ENCODE measurements around the gene SLC6A8.
"Not testable (repeated sequence)": the region's sequence is repeated elsewhere in the genome, so short reads cannot be mapped to it uniquely, and the experiment has no call there.

The SLC6A8 gene

GRCh38 chrX:153672531-153673427 is 14.9 kb upstream of the SLC6A8 start:
- DNase-seq (ENCODE audit: low spot score): no peak

DNA sequence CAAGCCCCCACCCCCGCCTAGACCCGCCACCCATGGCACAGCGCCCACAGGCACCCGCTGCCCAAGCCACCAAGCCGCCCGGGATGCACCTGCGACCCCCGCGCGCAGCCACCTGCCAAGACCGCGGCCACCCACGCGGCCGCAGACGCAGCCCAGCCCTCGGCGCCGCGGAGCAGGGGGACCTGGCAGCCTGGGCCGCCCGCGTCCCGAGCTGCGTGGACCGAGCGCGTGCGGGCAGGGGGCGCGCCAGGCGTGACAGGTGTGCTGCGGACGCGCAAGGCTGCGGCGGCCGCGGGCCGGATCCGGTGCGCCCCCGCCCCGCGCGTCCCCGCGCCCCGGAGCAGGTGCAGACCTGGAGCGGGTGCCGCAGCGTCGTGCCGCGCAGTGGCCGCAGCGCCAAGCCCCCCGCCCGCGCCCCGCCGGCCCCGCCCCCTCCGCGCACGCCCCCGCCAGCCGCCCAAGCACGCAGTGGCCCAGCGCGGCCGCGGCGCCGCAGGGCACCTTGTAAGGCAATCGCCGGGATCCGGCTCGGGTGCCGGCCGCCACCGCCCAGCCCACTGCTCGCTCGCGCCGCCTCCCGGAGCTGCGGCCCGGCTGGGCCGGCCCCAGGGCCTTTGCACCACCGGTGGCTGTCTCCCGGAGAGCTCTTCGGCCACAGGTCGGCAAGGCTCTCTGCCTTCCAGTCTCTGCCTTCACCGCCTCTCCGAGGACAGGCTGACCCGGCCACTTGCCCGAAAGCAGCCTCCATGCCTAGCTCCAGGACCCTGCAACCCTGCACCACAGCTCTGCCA is 14.1 kb upstream of the SLC6A8 start, which contains the start of gene PNCK:
TSS of gene PNCK (minus strand) at position 386 of the 791 bp plus-strand sequence. CDS start 737 bp downstream, outside the sequence.
- DNase-seq (ENCODE audit: low spot score): no peak

- no peak for DNase-seq (ENCODE audit: low spot score)
Observed at GRCh38 chrX:153674219-153674851, 13.4 kb upstream of the SLC6A8 start.

DNA sequence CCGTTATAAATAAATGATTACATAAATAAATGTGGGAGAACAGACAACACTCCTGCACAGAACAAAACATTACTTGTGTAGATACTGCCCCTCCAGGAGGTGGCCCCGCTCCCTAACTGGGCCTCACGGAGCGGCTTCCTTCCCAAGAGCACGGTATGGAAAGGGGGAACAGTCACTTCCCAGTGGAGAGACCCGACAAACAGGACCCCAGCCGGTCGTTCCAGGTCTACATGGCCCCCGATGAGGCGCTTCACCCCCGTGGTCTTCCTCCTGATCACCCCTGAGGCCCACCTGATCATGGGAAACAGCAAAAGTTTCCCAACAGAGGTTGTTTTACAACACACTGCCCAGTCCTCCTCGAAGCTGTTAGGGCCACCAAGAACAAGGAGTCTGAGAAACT is 6.6 kb upstream of the SLC6A8 start:
- no peak for DNase-seq (ENCODE audit: low spot score)

- DNase-seq (ENCODE audit: low spot score): not testable (repeated sequence)
Observed at GRCh38 chrX:153683486-153683885, 4.2 kb upstream of the SLC6A8 start.

- peak; percentile 25 for DNase-seq (ENCODE audit: low spot score)
Observed at GRCh38 chrX:153684467-153685155, 3.1 kb upstream of the SLC6A8 start.

DNA sequence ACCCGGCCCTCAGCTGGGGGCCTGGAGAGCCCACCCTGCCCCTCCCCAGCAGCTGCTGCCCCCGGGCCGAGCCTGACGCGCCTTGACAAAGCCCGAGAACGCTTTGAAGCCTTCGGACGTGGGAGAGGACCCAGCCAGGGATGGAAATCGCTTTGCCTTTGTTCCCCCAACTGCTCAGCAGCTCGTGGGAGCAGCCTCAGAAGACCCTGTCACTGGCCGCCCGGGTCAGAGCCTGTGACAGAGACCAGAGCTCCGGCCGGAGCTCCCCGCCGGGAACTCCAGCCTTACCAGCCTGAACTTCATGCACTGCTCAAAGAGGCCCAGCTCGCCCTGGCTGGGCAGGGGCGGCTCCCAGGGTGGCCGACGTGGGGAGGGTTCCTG is 2.6 kb upstream of the SLC6A8 start:
- DNase-seq (ENCODE audit: low spot score): peak; percentile 28

DNA sequence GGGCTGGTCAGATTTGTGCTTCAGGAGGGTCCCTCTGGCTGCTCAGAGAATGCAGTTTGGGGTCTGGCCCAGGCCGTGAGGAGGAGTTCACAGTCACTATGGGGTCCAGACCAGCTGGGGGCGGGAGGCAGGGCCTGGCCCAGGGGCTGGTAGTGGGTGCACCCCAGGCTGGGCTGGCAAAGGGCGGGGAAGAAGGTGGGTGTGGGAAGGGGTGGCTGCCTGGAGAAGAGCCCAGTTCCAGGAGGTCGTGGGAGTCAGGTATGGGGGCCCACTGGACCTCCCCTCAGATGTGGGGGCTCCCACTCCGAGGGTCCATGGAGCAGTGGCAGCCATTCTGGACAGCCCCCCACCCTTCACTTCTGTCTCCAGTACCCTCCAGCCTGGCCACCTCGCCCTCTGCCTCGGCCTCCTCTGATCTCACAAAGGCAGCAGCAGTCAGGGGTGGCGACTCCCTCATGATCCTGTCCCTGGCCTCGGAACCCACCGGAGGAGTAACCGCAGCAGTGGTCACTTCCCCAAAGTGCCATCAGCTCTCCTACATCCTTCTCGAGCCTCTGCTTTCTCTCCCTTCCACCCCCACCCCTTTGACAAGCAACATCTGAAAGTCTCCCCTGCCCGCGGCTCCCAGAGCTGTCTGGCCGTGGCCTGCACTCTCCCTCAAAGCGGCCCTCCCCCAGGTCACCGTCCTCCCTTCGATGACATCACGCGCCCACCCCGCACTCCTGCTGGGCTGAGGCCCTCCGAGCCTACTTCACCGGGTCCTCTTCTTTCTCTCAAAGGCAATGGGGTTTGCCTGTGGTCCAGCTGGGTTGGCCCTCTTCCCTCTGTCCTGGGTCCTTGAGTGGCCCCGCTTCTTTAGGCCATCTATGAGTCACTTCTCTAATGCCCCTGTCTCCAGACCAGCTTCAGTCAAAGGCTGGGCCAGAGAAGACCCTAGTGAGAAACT is 1.7 kb upstream of the SLC6A8 start:
- DNase-seq (ENCODE audit: low spot score): peak; percentile 30

DNA sequence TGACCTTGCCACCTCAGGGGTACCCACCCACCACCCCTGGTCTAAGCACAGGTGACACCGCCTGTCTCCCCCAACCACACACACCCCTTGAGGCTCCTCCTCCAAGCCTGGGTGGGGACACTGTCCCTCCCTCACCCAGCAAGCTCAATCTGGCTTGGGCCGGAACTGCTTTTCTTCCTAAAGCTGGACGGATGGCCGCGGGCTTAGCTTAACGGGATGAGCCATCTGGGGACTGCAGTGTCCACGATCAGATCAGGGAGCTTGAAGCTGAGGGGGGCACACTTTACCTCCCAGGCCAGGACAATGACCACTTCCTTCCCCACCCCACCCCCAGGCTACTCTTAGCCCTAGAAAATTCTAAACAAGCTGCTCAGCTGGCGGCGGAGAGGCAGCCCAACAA is 1.0 kb upstream of the SLC6A8 start:
- no peak for DNase-seq (ENCODE audit: low spot score)

GRCh38 chrX:153688071-153688470 is 345 bp downstream of the SLC6A8 start:
- DNase-seq (ENCODE audit: low spot score): no peak

DNA sequence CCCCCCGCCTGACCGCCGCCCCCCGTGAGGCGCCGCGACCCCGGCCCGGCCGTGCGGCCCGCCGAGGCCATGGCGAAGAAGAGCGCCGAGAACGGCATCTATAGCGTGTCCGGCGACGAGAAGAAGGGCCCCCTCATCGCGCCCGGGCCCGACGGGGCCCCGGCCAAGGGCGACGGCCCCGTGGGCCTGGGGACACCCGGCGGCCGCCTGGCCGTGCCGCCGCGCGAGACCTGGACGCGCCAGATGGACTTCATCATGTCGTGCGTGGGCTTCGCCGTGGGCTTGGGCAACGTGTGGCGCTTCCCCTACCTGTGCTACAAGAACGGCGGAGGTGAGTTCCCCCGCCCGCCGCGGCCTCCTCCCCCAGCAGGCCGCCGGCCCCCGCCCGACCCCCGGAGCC is 780 bp downstream of the SLC6A8 start:
- no peak for DNase-seq (ENCODE audit: low spot score)

- DNase-seq (ENCODE audit: low spot score): no peak
Observed at GRCh38 chrX:153688911-153689590, 1.3 kb downstream of the SLC6A8 start.

DNA sequence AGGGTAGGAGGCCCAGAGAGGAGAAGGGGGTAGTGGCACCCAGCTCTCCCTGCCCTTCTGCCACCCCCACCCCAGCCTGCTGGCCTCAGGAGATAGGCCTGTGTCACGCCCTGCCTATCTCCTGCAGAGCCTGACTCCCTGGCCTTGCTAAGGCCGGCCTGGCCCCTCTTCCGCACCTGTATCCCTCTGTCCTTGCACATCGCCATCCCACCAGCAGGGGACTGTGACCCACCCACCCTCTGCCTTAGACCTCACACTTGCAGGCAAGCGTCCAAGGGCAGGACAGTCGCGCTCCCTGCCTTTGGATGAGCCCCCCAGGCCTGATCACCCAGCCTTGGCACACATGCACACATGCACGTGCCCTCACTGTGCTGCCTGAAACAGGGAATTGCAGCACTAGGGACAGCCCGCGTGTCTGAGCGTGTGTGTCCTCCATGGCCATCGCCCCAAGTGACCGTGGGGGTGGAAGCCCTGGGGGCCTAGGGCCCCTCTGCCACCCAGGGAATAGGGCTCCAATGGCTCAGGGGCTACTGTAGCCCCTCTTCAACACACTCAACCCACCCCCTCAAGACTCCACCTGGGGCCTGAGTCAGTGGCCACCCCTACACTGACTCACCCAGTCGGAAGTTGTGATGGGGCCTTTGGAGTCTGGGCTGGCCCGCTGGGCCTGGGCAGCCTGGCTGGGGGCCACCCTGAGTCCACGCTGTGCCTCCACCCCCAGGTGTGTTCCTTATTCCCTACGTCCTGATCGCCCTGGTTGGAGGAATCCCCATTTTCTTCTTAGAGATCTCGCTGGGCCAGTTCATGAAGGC is 2.1 kb downstream of the SLC6A8 start:
- no peak for DNase-seq (ENCODE audit: low spot score)

- no peak for DNase-seq (ENCODE audit: low spot score)
Observed at GRCh38 chrX:153690466-153690865, 2.7 kb downstream of the SLC6A8 start.

GRCh38 chrX:153691032-153691827 is 3.5 kb downstream of the SLC6A8 start:
- DNase-seq (ENCODE audit: low spot score): not testable (repeated sequence)

GRCh38 chrX:153692003-153692402 is 4.3 kb downstream of the SLC6A8 start:
- no peak for DNase-seq (ENCODE audit: low spot score)

DNA sequence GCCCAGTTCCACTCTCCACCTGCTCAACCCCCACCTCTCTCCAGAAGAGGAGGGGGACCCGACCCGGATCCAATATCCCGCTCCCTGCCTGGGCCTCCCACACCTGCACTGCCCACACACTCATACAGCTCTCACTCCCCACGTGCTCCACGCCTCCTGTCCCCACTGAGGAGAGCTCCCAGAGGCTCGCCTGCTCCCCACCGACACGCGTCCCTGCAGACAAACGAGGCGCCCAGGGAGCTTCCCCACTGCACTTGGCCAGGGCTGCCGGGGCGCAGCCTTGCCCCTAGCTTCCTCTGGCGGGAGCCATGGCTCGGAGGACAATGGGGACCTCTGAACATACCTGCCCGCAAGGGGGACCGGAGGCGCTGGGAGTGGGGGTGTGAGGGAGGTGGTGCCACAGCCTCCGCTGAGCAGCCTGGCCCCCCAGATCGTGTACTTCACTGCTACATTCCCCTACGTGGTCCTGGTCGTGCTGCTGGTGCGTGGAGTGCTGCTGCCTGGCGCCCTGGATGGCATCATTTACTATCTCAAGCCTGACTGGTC is 5.0 kb downstream of the SLC6A8 start:
- no peak for DNase-seq (ENCODE audit: low spot score)
